ENCODE results near the gene CENPV.

Gene CENPV

GRCh38 chr17:16346721-16347271 is 6.5 kb downstream of the CENPV start:
- H3K4me3 ChIP-seq (ENCODE audit: low read length), result no peak overlapping the region
- no peak for TF ChIP-seq ZNF274 (IDR thresholded peaks at IDR 0.05; ENCODE audit: low read depth, low read length)

GRCh38 chr17:16345565-16345964 is 7.7 kb downstream of the CENPV start:
- TF ChIP-seq ZNF274 (IDR thresholded peaks at IDR 0.05; ENCODE audit: low read depth, low read length), result no peak

GRCh38 chr17:16343569-16343968 is 9.7 kb downstream of the CENPV start:
- H3K4me3 ChIP-seq (ENCODE audit: low read length), result no peak overlapping the region
- TF ChIP-seq ZNF274 (IDR thresholded peaks at IDR 0.05; ENCODE audit: low read depth, low read length), result no peak

More at GRCh38 chr17:16345565-16345964, 7.7 kb downstream of the CENPV start:
- H3K4me3 ChIP-seq (ENCODE audit: low read length), result no peak overlapping the region

GRCh38 chr17:16342979-16343378 is 10.3 kb downstream of the CENPV start:
- H3K4me3 ChIP-seq (ENCODE audit: low read length), result no peak overlapping the region
- TF ChIP-seq ZNF274 (IDR thresholded peaks at IDR 0.05; ENCODE audit: low read depth, low read length), result no peak

GRCh38 chr17:16339959-16340358 is 13.3 kb downstream of the CENPV start:
- H3K4me3 ChIP-seq (ENCODE audit: low read length), result no peak overlapping the region
- TF ChIP-seq ZNF274 (IDR thresholded peaks at IDR 0.05; ENCODE audit: low read depth, low read length), result no peak

GRCh38 chr17:16339402-16339801 is 13.9 kb downstream of the CENPV start:
- no peak overlapping the region for H3K4me3 ChIP-seq (ENCODE audit: low read length)
- TF ChIP-seq ZNF274 (IDR thresholded peaks at IDR 0.05; ENCODE audit: low read depth, low read length), result no peak

GRCh38 chr17:16338391-16338790 is 14.9 kb downstream of the CENPV start:
- H3K4me3 ChIP-seq (ENCODE audit: low read length), result no peak overlapping the region
- TF ChIP-seq ZNF274 (IDR thresholded peaks at IDR 0.05; ENCODE audit: low read depth, low read length), result no peak

GRCh38 chr17:16329519-16330271 is 23.6 kb downstream of the CENPV start:
- no peak overlapping the region for H3K4me3 ChIP-seq (ENCODE audit: low read length)
- TF ChIP-seq ZNF274 (IDR thresholded peaks at IDR 0.05; ENCODE audit: low read depth, low read length), result no peak

- no peak for TF ChIP-seq ZNF274 (IDR thresholded peaks at IDR 0.05; ENCODE audit: low read depth, low read length)
- H3K4me3 ChIP-seq (ENCODE audit: low read length), result no peak overlapping the region
Measured at GRCh38 chr17:16328997-16329396, 24.3 kb downstream of the CENPV start.

- TF ChIP-seq ZNF274 (IDR thresholded peaks at IDR 0.05; ENCODE audit: low read depth, low read length), result no peak
- no peak overlapping the region for H3K4me3 ChIP-seq (ENCODE audit: low read length)
Measured at GRCh38 chr17:16327018-16327417, 26.3 kb downstream of the CENPV start.

GRCh38 chr17:16325964-16326363 is 27.3 kb downstream of the CENPV start:
- TF ChIP-seq ZNF274 (IDR thresholded peaks at IDR 0.05; ENCODE audit: low read depth, low read length), result no peak
- no peak overlapping the region for H3K4me3 ChIP-seq (ENCODE audit: low read length)

- no peak for TF ChIP-seq ZNF274 (IDR thresholded peaks at IDR 0.05; ENCODE audit: low read depth, low read length)
- no peak overlapping the region for H3K4me3 ChIP-seq (ENCODE audit: low read length)
Measured at GRCh38 chr17:16322636-16323035, 30.6 kb downstream of the CENPV start.

GRCh38 chr17:16319969-16320368 is 33.3 kb downstream of the CENPV start:
- H3K4me3 ChIP-seq (ENCODE audit: low read length), result no peak overlapping the region
- no peak for TF ChIP-seq ZNF274 (IDR thresholded peaks at IDR 0.05; ENCODE audit: low read depth, low read length)

GRCh38 chr17:16314859-16315258 is 38.4 kb downstream of the CENPV start:
- TF ChIP-seq ZNF274 (IDR thresholded peaks at IDR 0.05; ENCODE audit: low read depth, low read length), result no peak
- H3K4me3 ChIP-seq (ENCODE audit: low read length), result no peak overlapping the region

- no peak for TF ChIP-seq ZNF274 (IDR thresholded peaks at IDR 0.05; ENCODE audit: low read depth, low read length)
- H3K4me3 ChIP-seq (ENCODE audit: low read length), result no peak overlapping the region
Measured at GRCh38 chr17:16314189-16314588, 39.1 kb downstream of the CENPV start.
